PC-9 (cell line): ENCODE results near the gene HMOX1. TPM values are rescaled to one million over a fixed set of nuclear protein-coding genes. Genes with fewer than 3 reads are reported as not detected.

Source experiments
- BruUV-seq: library from RNA; stranded (reverse); fragments of 400-500 nt; replicated peaks from 2 replicates; lab custom pipeline; 2021; lab: Mats Ljungman, UMichigan
- CTCF ChIA-PET: fragments of 300-600 bp; sonication (Branson Sonifier 250); formaldehyde crosslinking; loops from one replicate; lab custom pipeline; 2022; ENCODE audit warnings: antibody characterized with exemption; lab: Charles Lee
- POLR2A ChIA-PET: fragments of 300-600 bp; sonication (Branson Sonifier 250); formaldehyde crosslinking; loops from one replicate; lab custom pipeline; 2022; ENCODE audit warnings: antibody characterized with exemption; ENCODE audit not compliant: unreplicated experiment; lab: Charles Lee
- DNase-seq, 2 experiments: peaks; one replicate each; pipeline versions ENCODE4 v3.0.0 to v3.0.0-alpha.2; 2015 to 2022; ENCODE audit warnings: mixed read lengths in 1 of 2
- H2AFZ ChIP-seq: fragments of 200-600 bp; sonication (generic); 2 replicates; pipeline ENCODE4 v1.8.1; 2017; ENCODE audit warnings: antibody characterized with exemption
- H3F3A ChIP-seq: fragments of 200-600 bp; sonication (generic); 2 replicates; pipeline ENCODE4 v1.8.1; 2017; ENCODE audit warnings: antibody characterized with exemption, mild to moderate bottlenecking, low read depth; ENCODE audit not compliant: insufficient read depth
- H3K27ac ChIP-seq: fragments of 200-600 bp; sonication (generic); 2 replicates; pipeline ENCODE4 v1.6.1; 2016; ENCODE audit warnings: mixed run types
- H3K27me3 ChIP-seq: fragments of 200-600 bp; sonication (generic); 2 replicates; pipeline ENCODE4 v1.6.1; 2016; ENCODE audit warnings: low read depth, mixed run types; ENCODE audit not compliant: insufficient read depth
- H3K36me3 ChIP-seq: fragments of 200-600 bp; sonication (generic); 2 replicates; pipeline ENCODE4 v1.6.1; 2016; ENCODE audit warnings: low read depth, mixed run types
- H3K4me1 ChIP-seq: fragments of 200-600 bp; sonication (generic); replicated peaks from 2 replicates; pipeline ENCODE4 v1.6.1; 2016; ENCODE audit warnings: mixed run types; ENCODE audit not compliant: insufficient read depth
- H3K4me2 ChIP-seq: fragments of 200-600 bp; sonication (generic); 2 replicates; pipeline ENCODE4 v1.6.1; 2017; ENCODE audit warnings: mixed run types
- H3K4me3 ChIP-seq: fragments of 200-600 bp; sonication (generic); 2 replicates; pipeline ENCODE4 v1.6.1; 2016; ENCODE audit warnings: mixed run types
- H3K79me2 ChIP-seq: fragments of 200-600 bp; sonication (generic); 2 replicates; pipeline ENCODE4 v1.6.1; 2017; ENCODE audit warnings: low read depth, mixed run types
- H3K9me2 ChIP-seq: fragments of 200-600 bp; sonication (generic); 2 replicates; pipeline ENCODE4 v1.8.1; 2017; ENCODE audit warnings: mild to moderate bottlenecking; ENCODE audit not compliant: insufficient read depth
- H3K9me3 ChIP-seq: fragments of 200-600 bp; sonication (generic); 2 replicates; pipeline ENCODE4 v1.8.1; 2016; ENCODE audit warnings: low read depth; ENCODE audit not compliant: insufficient read depth
- H4K20me1 ChIP-seq: fragments of 200-600 bp; sonication (generic); 2 replicates; pipeline ENCODE4 v1.8.1; 2017; ENCODE audit not compliant: insufficient read depth
- CTCF ChIP-seq: fragments of 200-600 bp; sonication (generic); conservative IDR thresholded peaks from 2 replicates; pipeline ENCODE4 v1.6.1; 2017; ENCODE audit warnings: mixed run types, antibody characterized with exemption, mild to moderate bottlenecking, moderate library complexity
- EZH2 ChIP-seq: fragments of 200-600 bp; sonication (generic); IDR thresholded peaks from 2 replicates; pipeline ENCODE4 v1.8.0; 2017; ENCODE audit warnings: antibody characterized with exemption, low read depth
- intact Hi-C: fragments of 100-400 bp; cut with micrococcal nuclease; formaldehyde crosslinking; loops from one replicate; pipeline ENCODE4 v1.10.0; 2022; ENCODE audit not compliant: unreplicated experiment
- total RNA-seq: library from RNA; stranded (reverse); gene quantifications from 2 replicates; pipeline ENCODE4 v1.2.3, GENCODE V29; 2021

The HMOX1 gene
- total RNA-seq, 1 experiment from 2014 or later, result 23.7 TPM

DNA sequence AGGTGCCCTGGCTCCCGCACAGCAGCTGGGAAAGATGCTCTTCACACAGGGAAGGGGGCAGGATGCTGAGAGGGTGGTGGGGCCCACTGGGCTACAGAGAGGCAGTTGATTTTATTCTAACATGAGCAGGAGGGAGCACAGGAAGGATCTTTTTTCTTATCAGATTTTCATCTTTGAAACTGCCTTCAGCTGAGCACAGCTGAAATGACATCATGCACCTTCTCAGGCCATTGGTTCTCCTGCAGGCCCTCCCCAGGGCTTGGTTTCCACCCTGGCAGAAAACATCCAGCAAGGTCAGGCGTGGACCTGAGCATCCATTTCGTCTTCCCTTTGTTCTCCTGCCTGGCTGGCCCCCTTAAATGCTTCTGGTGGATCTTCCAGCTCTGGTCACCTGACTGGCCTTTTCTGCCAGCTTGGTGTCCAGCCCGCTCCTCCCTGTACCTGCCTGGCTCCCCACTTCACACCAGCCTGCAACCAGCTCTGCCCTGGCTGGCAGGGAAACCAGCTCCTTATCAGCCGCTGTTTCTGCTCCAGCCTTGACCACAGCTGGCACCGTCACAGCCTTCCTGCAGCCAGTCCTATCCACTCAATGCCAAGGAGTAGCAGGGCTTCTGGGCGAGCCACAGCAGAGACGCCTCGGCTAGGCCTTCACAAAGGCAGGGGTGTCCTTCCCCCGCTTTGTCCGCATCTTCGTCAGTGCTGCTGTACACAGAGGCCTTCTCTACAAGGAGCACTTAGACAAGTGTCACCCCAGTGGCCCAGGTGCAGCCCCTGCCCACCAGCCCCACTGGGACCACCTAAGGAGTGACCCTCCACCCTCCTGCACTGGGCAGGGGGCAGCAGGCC lies 44.7 kb upstream of the HMOX1 start:
- no TSS peak for BruUV-seq
- Histone ChIP-seq H4K20me1 (no peaks in the 10 kb centered on the region; the same call in 1 of the 2 replicates), H3K4me2 (no peak overlapping the region), H3K9me3 (no peaks in the 10 kb centered on the region), H3K36me3 (peaks cover 14% of the 10 kb centered on the region), H3K79me2 (no peaks in the 10 kb centered on the region), H3K4me3 (no peak overlapping the region), H2AFZ (no peak overlapping the region), H3K27ac (no peak overlapping the region), H3K9me2 (no peaks in the 10 kb centered on the region), H3K27me3 (no peaks in the 10 kb centered on the region), H3K4me1 (0 out of 2 replicates have a peak, but pooled peaks cover 4% of the 10 kb centered on the region), H3F3A (no peaks in the 10 kb centered on the region)
- CTCF ChIA-PET, result interaction anchor here (0.6 kb wide), 1 partner anchor 241 kb away, joined by 3 read pairs; no protein-coding TSS in a partner anchor
- intact Hi-C loops, result no loop called here
- DNase-seq, result no peak
- no peak for TF ChIP-seq CTCF
- no peak for TF ChIP-seq EZH2
- POLR2A ChIA-PET, result no interaction called here

GRCh38 chr22:35337932-35338331 lies 43.0 kb upstream of the HMOX1 start:
- TF ChIP-seq EZH2, result no peak
- TF ChIP-seq CTCF, result no peak
- H3K27ac ChIP-seq, result no peak overlapping the region
- ChIA-PET CTCF (interaction anchor here (0.6 to 1.2 kb wide), 4 partner anchors 13 to 294 kb away, joined by 3 to 4 read pairs (median 4); partner anchors contain the start of gene TOM1), POLR2A (no interaction called here)
- no peaks in the 10 kb centered on the region; the same call in 1 of the 2 replicates for H3K9me3 ChIP-seq
- H3K9me2 ChIP-seq, result no peaks in the 10 kb centered on the region
- H4K20me1 ChIP-seq, result no peaks in the 10 kb centered on the region; the same call in 1 of the 2 replicates
- no peaks in the 10 kb centered on the region for H3K27me3 ChIP-seq
- intact Hi-C loops, result no loop called here
- H3K4me2 ChIP-seq, result no peak overlapping the region
- H3F3A ChIP-seq, result peaks cover 9% of the 10 kb centered on the region; the same call in 1 of the 2 replicates
- no peak overlapping the region for H2AFZ ChIP-seq
- H3K36me3 ChIP-seq, result peaks cover 14% of the 10 kb centered on the region
- no peak overlapping the region for H3K4me3 ChIP-seq
- no peaks in the 10 kb centered on the region for H3K79me2 ChIP-seq
- BruUV-seq, result no TSS peak
- 0 out of 2 replicates have a peak, but pooled peaks cover 4% of the 10 kb centered on the region for H3K4me1 ChIP-seq
- DNase-seq, result no peak

GRCh38 chr22:35341090-35341874 lies 39.6 kb upstream of the HMOX1 start:
- no peak for TF ChIP-seq EZH2
- no peak for TF ChIP-seq CTCF
- Histone ChIP-seq H2AFZ (no peak overlapping the region), H3K9me3 (no peaks in the 10 kb centered on the region; the same call in 1 of the 2 replicates), H3K9me2 (no peaks in the 10 kb centered on the region), H3F3A (peaks cover 9% of the 10 kb centered on the region; the same call in 1 of the 2 replicates), H3K79me2 (no peaks in the 10 kb centered on the region), H3K4me3 (no peak overlapping the region), H3K27me3 (no peaks in the 10 kb centered on the region), H3K36me3 (peaks cover 11% of the 10 kb centered on the region), H3K4me1 (no peaks in the 10 kb centered on the region), H3K27ac (no peak overlapping the region), H3K4me2 (no peak overlapping the region), H4K20me1 (no peaks in the 10 kb centered on the region)
- no TSS peak for BruUV-seq
- DNase-seq, result no peak
- CTCF ChIA-PET, result no interaction called here
- POLR2A ChIA-PET, result interaction anchor here (0.6 kb wide), 1 partner anchor 89 kb away, joined by 3 read pairs; no protein-coding TSS in a partner anchor
- intact Hi-C loops, result no loop called here
